DOHH2 (cell line): ENCODE measurements around the gene RAB32.

Experiments used
- H3F3A ChIP-seq: fragments of 200-600 bp; sonication (generic), shearing (Covaris generic); 2 replicates; pipeline ENCODE4 v1.6.0; 2016; ENCODE audit warnings: antibody characterized with exemption, mild to moderate bottlenecking; ENCODE audit not compliant: control insufficient read depth, insufficient read depth
- H3K27ac ChIP-seq: fragments of 200-600 bp; sonication (generic); 2 replicates; pipeline ENCODE4 v1.5.1; 2014; ENCODE audit warnings: low read depth, mild to moderate bottlenecking, low read length, moderate library complexity
- H3K27me3 ChIP-seq: fragments of 200-600 bp; sonication (generic); 2 replicates; pipeline ENCODE4 v1.6.1; 2014; ENCODE audit warnings: mild to moderate bottlenecking, low read length, mixed read lengths; ENCODE audit not compliant: control insufficient read depth
- H3K36me3 ChIP-seq: fragments of 200-600 bp; sonication (generic); 2 replicates; pipeline ENCODE4 v1.6.1; 2014; ENCODE audit warnings: mild to moderate bottlenecking, low read length, moderate library complexity, mixed read lengths; ENCODE audit not compliant: control insufficient read depth
- H3K4me1 ChIP-seq: fragments of 200-600 bp; sonication (generic); 2 replicates; pipeline ENCODE4 v1.6.1; 2014; ENCODE audit warnings: mild to moderate bottlenecking, low read length, mixed read lengths; ENCODE audit not compliant: control insufficient read depth
- H3K4me2 ChIP-seq: fragments of 200-600 bp; sonication (generic); 2 replicates; pipeline ENCODE4 v1.6.0; 2014; ENCODE audit warnings: mild to moderate bottlenecking, low read length, moderate library complexity
- H3K4me3 ChIP-seq: fragments of 200-600 bp; sonication (generic); 2 replicates; pipeline ENCODE4 v1.5.1; 2014; ENCODE audit warnings: mild to moderate bottlenecking, low read length, mixed read lengths
- H3K79me2 ChIP-seq: fragments of 200-600 bp; sonication (generic); 2 replicates; pipeline ENCODE4 v1.6.1; 2014; ENCODE audit warnings: mild to moderate bottlenecking, low read length, mixed read lengths; ENCODE audit not compliant: control insufficient read depth
- H3K9me2 ChIP-seq: fragments of 200-600 bp; sonication (generic); replicated peaks from 2 replicates; pipeline ENCODE4 v1.6.1; 2014; ENCODE audit warnings: mild to moderate bottlenecking, low read length, mixed read lengths; ENCODE audit not compliant: control insufficient read depth
- H3K9me3 ChIP-seq: fragments of 200-600 bp; sonication (generic); 2 replicates; pipeline ENCODE4 v1.6.1; 2014; ENCODE audit warnings: antibody characterized with exemption, low read length, mixed read lengths; ENCODE audit not compliant: control insufficient read depth, insufficient read depth
- H4K20me1 ChIP-seq: fragments of 200-600 bp; sonication (generic); 2 replicates; pipeline ENCODE4 v1.6.0; 2014; ENCODE audit warnings: low read depth, mild to moderate bottlenecking, antibody characterized with exemption, low read length, moderate library complexity; ENCODE audit not compliant: control insufficient read depth, insufficient read depth
- EZH2phosphoT487 ChIP-seq: fragments of 200-600 bp; sonication (generic); IDR thresholded peaks from 2 replicates; pipeline ENCODE4 v1.6.1; 2017; ENCODE audit warnings: borderline replicate concordance, mild to moderate bottlenecking, antibody characterized with exemption, low read length, moderate library complexity, mixed read lengths
- TF ChIP-seq, protein P1 (sequence below): fragments of 200-600 bp; sonication (generic); IDR thresholded peaks from one replicate; pipeline ENCODE4 v1.5.1; 2014; ENCODE audit warnings: antibody characterized with exemption, mild to moderate bottlenecking, low read depth, low read length; ENCODE audit not compliant: poor library complexity, severe bottlenecking

RAB32 gene

DNA sequence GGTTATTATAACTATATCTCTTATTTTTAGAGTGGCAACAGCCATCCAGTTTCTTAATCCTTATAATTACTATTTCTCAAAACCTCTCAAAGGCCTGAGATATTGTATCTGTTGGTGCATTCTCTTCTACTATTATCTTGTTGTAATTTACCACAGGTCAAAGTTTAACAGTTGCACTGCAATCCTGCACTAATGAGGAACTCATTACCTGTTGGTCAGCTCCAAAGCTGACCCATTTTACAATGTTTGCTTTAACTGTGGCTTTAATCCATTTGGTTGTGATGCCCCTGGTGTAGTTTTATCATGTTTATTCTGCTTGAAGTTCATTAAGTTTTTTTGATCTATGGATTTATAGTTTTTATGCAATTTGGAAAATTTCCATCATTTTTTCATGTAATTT is 48.8 kb downstream of the RAB32 start:
- Histone ChIP-seq H3K27ac (no peak overlapping the region), H3K27me3 (no peaks in the 10 kb centered on the region), H3K36me3 (no peaks in the 10 kb centered on the region), H4K20me1 (no peaks in the 10 kb centered on the region), H3K4me2 (no peak overlapping the region), H3K9me2 (no peaks in the 10 kb centered on the region), H3F3A (no peaks in the 10 kb centered on the region), H3K4me1 (peaks cover 4% of the 10 kb centered on the region), H3K4me3 (no peak overlapping the region), H3K79me2 (no peaks in the 10 kb centered on the region), H3K9me3 (no peaks in the 10 kb centered on the region)
- no peak for TF ChIP-seq EZH2phosphoT487
- TF ChIP-seq, protein P1, sequence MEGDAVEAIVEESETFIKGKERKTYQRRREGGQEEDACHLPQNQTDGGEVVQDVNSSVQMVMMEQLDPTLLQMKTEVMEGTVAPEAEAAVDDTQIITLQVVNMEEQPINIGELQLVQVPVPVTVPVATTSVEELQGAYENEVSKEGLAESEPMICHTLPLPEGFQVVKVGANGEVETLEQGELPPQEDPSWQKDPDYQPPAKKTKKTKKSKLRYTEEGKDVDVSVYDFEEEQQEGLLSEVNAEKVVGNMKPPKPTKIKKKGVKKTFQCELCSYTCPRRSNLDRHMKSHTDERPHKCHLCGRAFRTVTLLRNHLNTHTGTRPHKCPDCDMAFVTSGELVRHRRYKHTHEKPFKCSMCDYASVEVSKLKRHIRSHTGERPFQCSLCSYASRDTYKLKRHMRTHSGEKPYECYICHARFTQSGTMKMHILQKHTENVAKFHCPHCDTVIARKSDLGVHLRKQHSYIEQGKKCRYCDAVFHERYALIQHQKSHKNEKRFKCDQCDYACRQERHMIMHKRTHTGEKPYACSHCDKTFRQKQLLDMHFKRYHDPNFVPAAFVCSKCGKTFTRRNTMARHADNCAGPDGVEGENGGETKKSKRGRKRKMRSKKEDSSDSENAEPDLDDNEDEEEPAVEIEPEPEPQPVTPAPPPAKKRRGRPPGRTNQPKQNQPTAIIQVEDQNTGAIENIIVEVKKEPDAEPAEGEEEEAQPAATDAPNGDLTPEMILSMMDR, result no peak

DNA sequence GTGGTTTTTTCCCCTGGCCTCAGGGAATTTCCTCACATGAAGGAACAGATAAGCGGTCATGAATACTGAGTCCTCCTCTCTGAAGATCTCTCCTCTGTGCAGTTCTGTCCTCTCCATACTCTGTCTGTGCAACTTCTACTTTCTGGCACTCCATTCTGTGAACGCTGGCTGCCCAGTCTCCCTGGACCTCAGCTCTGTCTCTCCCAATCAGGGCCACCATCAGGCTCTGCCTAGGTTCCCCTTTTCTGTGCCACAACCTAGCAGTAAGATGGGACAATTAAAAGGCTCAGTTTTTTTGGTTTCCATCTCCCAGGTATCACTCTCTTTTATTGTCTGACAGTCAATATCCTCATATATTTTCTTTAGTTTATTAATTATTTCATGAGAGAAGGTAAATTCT is 50.4 kb downstream of the RAB32 start:
- Histone ChIP-seq H3K4me2 (no peak overlapping the region), H3K4me1 (peaks cover 4% of the 10 kb centered on the region), H3K9me3 (no peaks in the 10 kb centered on the region), H3K79me2 (no peaks in the 10 kb centered on the region), H3F3A (no peaks in the 10 kb centered on the region), H3K9me2 (no peaks in the 10 kb centered on the region), H3K27me3 (no peaks in the 10 kb centered on the region), H3K36me3 (no peaks in the 10 kb centered on the region), H4K20me1 (no peaks in the 10 kb centered on the region), H3K27ac (no peak overlapping the region), H3K4me3 (no peak overlapping the region)
- TF ChIP-seq, protein P1, result no peak
- no peak for TF ChIP-seq EZH2phosphoT487

DNA sequence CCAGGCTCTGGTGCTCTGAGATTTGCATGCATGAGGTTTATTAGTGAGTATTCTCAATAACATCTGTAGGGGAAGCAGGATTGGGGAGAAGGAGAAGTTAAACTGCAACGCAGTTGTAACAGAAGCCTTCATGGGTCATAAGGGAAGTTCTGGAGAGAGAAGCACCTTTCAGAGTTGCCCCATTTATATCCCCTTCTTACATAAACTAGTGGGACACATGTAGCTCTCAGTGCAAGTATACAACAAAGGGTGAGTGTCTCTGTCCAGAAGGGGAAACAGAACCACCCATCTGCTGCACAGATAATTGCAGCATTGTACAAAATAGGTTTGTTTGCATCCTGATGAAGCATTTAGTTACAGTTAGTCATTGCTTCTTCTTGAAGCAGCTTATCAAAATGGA is 50.9 kb downstream of the RAB32 start:
- H3K4me1 ChIP-seq, result peaks cover 4% of the 10 kb centered on the region
- H3K4me3 ChIP-seq, result no peak overlapping the region
- H4K20me1 ChIP-seq, result no peaks in the 10 kb centered on the region
- TF ChIP-seq, protein P1, result no peak
- no peak for TF ChIP-seq EZH2phosphoT487
- no peaks in the 10 kb centered on the region for H3F3A ChIP-seq
- H3K27me3 ChIP-seq, result no peaks in the 10 kb centered on the region
- H3K79me2 ChIP-seq, result no peaks in the 10 kb centered on the region
- H3K4me2 ChIP-seq, result no peak overlapping the region
- no peaks in the 10 kb centered on the region for H3K36me3 ChIP-seq
- H3K27ac ChIP-seq, result no peak overlapping the region
- H3K9me3 ChIP-seq, result no peaks in the 10 kb centered on the region
- H3K9me2 ChIP-seq, result no peaks in the 10 kb centered on the region
